NCI-H1694 (cell line): ENCODE measurements around the gene PRELID1.
"Not testable (repeated sequence)": the region's sequence is repeated elsewhere in the genome, so short reads cannot be mapped to it uniquely, and the experiment has no call there.

Experiments
- DNase-seq: peaks from one replicate; lab custom pipeline; 2025; lab: John Stamatoyannopoulos, UW

PRELID1 gene

GRCh38 chr5:177299697-177300096 is 3.9 kb upstream of the PRELID1 start:
- no peak for DNase-seq

- DNase-seq, result no peak
These were observed 3.2 kb upstream of the PRELID1 start for GRCh38 chr5:177300236-177300880.

- no peak for DNase-seq
These were observed 2.6 kb upstream of the PRELID1 start for GRCh38 chr5:177300951-177301350.

GRCh38 chr5:177301503-177302165 is 2.0 kb upstream of the PRELID1 start:
- no peak for DNase-seq

GRCh38 chr5:177302354-177303110 is 1.1 kb upstream of the PRELID1 start:
- no peak for DNase-seq

DNA sequence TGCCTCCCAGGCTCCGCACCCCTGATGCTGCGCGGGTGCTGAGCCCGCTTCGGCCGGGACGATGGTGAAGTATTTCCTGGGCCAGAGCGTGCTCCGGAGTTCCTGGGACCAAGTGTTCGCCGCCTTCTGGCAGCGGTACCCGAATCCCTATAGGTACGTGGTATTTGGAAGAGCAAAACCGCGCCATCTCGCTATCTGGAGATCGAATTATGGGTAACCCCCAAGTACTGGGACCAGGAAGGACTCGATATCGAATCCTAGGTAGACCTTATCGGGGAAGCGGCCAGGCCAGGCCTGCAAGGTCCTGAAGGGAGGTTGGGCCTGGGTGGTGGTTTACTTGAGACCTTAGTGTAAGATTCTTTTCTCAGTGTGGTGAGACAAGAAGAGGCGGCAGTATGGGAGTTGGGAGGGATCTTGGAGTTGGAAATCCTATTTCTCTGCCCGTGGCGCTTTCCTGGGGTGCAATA is 359 bp downstream of the PRELID1 start:
- DNase-seq, result no peak

DNA sequence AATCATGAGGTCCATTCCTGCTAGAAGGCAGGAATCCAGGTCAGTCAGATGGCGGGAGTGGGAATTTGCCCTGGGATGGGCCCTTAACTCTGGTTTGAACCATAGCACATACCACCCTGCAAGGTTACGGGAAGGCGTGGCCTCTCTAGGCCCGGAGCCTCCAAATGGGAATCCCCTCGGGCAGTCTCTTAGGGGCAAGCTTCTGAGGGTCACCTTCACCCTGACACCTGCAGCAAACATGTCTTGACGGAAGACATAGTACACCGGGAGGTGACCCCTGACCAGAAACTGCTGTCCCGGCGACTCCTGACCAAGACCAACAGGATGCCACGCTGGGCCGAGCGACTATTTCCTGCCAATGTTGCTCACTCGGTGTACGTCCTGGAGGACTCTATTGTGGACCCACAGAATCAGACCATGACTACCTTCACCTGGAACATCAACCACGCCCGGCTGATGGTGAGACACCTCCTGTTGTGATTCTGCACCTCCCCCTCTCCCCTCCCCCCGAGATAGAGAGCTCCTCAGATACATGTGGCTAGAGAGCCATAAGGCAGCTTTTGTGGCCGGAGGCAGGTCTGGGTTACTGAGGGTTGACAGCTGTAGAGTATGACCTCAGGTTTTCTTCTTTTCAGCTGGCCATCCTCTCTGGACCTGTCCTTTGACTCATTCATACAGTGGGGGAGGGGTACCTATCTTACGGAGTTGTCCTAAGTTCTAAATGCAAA is 957 bp downstream of the PRELID1 start:
- no peak for DNase-seq

DNA sequence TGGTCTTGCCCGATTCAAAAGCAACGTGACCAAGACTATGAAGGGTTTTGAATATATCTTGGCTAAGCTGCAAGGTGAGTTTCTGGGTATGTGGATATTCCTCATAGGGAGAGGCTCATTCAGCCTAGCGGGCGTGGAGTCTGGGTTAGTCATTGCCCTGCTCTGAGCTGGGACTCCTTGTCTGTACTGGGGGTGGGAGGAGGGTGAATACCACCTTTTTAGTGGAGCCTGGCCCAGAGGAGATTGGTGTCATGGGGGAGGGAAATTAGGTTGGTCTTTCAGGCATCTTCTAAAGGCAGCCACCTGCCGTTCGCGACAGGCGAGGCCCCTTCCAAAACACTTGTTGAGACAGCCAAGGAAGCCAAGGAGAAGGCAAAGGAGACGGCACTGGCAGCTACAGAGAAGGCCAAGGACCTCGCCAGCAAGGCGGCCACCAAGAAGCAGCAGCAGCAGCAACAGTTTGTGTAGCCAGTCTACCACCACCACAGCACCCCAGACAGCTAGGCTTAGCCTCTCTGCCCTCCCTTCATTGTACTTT is 2.6 kb downstream of the PRELID1 start:
- DNase-seq, result not testable (repeated sequence)

- DNase-seq, result no peak
These were observed 3.3 kb downstream of the PRELID1 start for GRCh38 chr5:177306674-177307543.

DNA sequence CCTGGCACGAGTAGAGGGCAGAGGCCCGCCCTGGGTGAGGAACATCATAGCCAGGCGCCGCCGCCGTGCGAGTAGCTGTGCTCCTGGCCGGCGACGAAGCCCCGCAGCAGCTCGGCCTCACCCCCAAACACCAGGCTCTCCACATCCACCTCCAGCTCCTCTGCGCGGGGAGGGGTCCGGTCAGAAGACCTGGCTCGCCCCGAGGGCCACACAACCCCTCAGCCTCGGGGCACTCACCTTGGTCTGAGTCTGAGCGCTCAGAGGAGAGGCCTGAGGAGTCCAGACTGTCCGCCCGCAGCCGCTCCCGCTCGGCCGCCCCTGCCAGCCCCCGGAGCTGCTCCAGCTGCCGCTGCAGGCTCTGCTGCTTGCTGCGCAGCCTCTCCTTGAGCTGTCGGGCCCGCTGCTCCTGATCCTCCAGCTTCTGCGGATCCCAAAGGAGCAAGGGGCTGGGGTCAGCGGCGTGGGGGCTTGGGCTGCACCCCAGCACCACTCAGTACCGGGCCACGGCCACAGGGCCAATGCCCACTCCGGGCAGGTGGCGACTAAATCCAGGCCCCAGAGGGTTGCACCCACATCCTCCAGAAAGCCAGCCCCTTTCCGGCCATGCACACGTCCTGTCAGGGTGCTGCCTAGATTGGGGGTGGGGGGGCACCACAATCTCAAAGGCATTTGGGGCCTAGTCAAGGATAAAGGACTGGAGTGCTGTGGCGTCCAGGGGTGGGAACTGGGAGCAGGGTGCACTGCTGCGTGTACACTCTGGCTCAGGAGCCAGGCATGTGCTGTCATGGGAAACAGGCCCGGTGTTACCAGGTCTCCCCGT is 4.2 kb downstream of the PRELID1 start:
- no peak for DNase-seq

GRCh38 chr5:177308740-177309139 is 5.1 kb downstream of the PRELID1 start:
- DNase-seq, result no peak

DNA sequence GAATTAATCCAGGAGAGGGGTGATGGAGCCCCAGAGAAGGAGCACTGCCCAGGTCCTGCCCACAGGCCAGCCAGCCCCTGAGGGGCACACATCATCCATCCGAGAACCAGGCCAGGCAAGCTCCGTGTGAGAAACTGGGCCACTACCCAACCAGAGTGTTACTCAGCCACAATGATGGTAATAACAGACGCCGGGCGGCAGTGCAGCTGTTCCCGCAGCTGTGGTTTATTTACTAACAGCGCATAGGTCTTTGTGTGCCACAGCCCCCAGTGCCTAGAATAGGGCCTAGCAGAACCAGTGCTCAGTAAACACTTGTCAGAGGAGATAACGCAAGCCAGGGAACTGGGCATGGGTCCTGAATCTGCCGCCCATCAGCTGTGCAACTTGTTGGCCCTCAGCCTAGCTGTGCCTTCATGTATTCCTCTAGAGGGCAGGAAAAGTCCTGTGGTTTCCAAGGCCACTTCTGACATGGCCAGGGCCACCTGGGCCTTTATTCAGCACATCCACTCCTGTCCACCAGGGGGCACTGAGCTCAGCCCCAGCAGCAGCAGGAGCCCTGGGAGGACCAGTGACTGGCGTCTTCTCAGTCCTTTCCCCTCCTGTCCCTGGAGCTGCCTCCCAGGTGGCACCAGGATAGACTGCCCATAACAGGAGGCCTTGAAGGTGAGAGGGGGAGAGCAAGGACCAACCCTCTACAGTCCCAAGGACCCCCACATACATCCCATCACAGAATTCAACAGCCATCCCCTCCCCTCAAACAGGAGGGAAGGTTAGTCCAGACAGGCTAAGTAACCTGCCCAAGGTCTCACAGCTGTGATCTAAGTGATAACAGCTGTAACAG is 6.0 kb downstream of the PRELID1 start:
- DNase-seq, result peak; percentile 26

DNA sequence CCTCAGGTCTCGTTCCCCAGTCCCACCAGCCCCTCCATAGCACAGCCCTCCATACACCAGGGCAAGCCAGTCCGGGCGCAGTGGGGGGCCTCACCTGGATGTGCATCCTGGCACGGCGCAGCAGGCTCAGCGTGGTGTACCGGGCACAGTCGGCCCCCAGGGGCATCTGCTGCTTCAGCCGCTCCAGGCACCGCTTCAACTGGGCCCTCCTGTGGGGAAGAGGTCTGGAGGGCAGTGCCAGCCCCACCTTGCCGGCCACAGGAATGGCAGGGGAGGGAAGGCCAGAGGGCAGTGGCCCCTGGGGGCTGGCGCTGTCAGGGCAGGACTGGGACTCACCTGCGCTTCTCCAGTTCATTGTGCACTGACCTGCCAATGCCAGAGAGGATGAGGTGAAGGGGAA is 6.7 kb downstream of the PRELID1 start:
- no peak for DNase-seq

GRCh38 chr5:177310757-177311391 is 7.3 kb downstream of the PRELID1 start:
- peak; percentile 6 for DNase-seq

GRCh38 chr5:177311392-177311722 is 7.8 kb downstream of the PRELID1 start:
- no peak for DNase-seq

DNA sequence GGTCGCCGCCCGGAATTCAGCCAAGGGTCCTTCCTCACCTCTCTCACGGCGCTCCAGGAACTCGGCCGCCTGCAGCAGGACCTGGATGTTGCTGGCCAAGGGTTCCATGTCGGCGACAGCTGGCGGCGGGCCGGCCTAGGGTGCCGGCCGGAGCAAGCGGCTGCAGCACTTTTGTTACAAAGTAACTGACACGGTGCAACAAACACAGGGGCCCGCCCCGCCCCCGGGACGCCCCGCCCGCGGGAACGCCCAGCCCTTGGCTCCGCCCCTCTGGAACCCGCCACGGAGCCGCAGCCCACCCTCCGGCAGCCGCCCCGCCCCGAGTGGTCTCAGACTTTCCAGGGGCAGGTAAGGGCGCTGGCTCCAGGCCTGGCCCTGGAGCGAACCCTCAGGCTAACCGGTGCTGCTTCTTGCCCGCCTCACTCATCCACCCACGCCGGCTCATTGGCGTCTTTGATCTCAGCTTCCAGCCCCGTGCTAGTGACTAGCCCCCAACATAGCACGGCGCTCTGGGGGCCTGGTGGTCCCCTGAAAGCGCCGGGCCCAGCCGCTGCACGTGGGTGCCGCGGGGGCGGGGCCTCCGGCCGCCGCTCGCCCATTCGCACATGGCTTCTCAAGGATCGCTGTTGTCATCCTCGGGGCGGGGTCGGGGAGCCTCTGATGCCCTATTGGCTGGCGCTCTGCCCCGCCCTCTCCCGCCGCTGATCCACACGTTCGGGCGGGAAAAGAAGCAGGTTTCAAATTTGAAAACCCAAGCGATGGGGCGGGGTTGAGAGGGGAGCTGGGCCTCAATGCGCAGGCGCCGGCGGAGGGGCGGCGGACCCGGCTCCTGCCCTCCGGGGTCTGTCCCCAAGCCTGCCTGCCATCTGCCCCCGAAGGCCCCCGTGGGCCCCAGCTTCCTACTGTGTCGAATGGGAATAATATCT is 8.4 kb downstream of the PRELID1 start, which contains the start of gene MXD3:
TSS of gene MXD3 (minus strand) at position 176 of the 926 bp plus-strand sequence. CDS start at position 108, 68 bp downstream.
- peak; percentile 90 for DNase-seq

GRCh38 chr5:177312649-177313181 is 9.1 kb downstream of the PRELID1 start:
- no peak for DNase-seq
